ENCODE measurements around the gene KDR.
A peak's percentile ranks its signal among the peaks of the same experiment; 100 is the strongest.

KDR gene

GRCh38 chr4:55125087-55125721 is at the start of gene KDR:
Gene KDR (minus strand): TSS chr4:55125595. CDS start chr4:55125293, 302 bp downstream.
- peak in 1 of 14 donors; percentile 2 for DNase-seq

GRCh38 chr4:55173580-55173979 is 48.2 kb upstream of the KDR start:
- DNase-seq = no peak

- DNase-seq = no peak
These were observed 47.4 kb upstream of the KDR start for GRCh38 chr4:55172694-55173287.

- no peak for DNase-seq
These were observed 45.1 kb upstream of the KDR start for GRCh38 chr4:55170462-55170861.

GRCh38 chr4:55169352-55169961 is 44.1 kb upstream of the KDR start:
- DNase-seq = no peak

- no peak for DNase-seq
These were observed 37.0 kb upstream of the KDR start for GRCh38 chr4:55162396-55162795.

GRCh38 chr4:55161739-55162138 is 36.3 kb upstream of the KDR start:
- no peak for DNase-seq

GRCh38 chr4:55159851-55160250 is 34.5 kb upstream of the KDR start:
- DNase-seq = no peak

GRCh38 chr4:55158957-55159356 is 33.6 kb upstream of the KDR start:
- DNase-seq = no peak

GRCh38 chr4:55157559-55158277 is 32.3 kb upstream of the KDR start:
- no peak for DNase-seq

- no peak for DNase-seq
These were observed 29.5 kb upstream of the KDR start for GRCh38 chr4:55154933-55155332.

GRCh38 chr4:55154290-55154880 is 29.0 kb upstream of the KDR start:
- DNase-seq = no peak

- no peak for DNase-seq
These were observed 18.5 kb upstream of the KDR start for GRCh38 chr4:55143858-55144257.

GRCh38 chr4:55138367-55138766 is 13.0 kb upstream of the KDR start:
- DNase-seq = no peak

GRCh38 chr4:55136634-55137033 is 11.2 kb upstream of the KDR start:
- DNase-seq = no peak

GRCh38 chr4:55133951-55134350 is 8.6 kb upstream of the KDR start:
- DNase-seq = no peak

GRCh38 chr4:55132775-55133174 is 7.4 kb upstream of the KDR start:
- no peak for DNase-seq

GRCh38 chr4:55127521-55127920 is 2.1 kb upstream of the KDR start:
- no peak for DNase-seq

- DNase-seq = no peak
These were observed 1.7 kb upstream of the KDR start for GRCh38 chr4:55127053-55127452.

- no peak for DNase-seq
These were observed 557 bp upstream of the KDR start for GRCh38 chr4:55125763-55126541.

- no peak for DNase-seq
These were observed 896 bp downstream of the KDR start for GRCh38 chr4:55124322-55125076.

GRCh38 chr4:55123791-55124190 is 1.6 kb downstream of the KDR start:
- DNase-seq = no peak
